Measurements from ENCODE around the gene BARX1.
"Not testable (repeated sequence)": the region's sequence is repeated elsewhere in the genome, so short reads cannot be mapped to it uniquely, and the experiment has no call there.

BARX1 gene

GRCh38 chr9:93965830-93966577 lies 10.8 kb upstream of the BARX1 start:
- FAIRE-seq: no peak

GRCh38 chr9:93964685-93965084 lies 9.5 kb upstream of the BARX1 start:
- no peak for FAIRE-seq

- no peak for FAIRE-seq
These were observed 8.8 kb upstream of the BARX1 start for GRCh38 chr9:93963969-93964368.

- FAIRE-seq: not testable (repeated sequence)
These were observed 8.3 kb upstream of the BARX1 start for GRCh38 chr9:93963489-93963888.

- peak; percentile 79 for FAIRE-seq
These were observed 7.6 kb upstream of the BARX1 start for GRCh38 chr9:93962561-93963440.

- FAIRE-seq: no peak
These were observed 6.9 kb upstream of the BARX1 start for GRCh38 chr9:93962017-93962416.

- no peak for FAIRE-seq
These were observed 6.1 kb upstream of the BARX1 start for GRCh38 chr9:93960971-93961841.

GRCh38 chr9:93960221-93960970 lies 5.2 kb upstream of the BARX1 start:
- FAIRE-seq: no peak

- FAIRE-seq: no peak
These were observed 4.6 kb upstream of the BARX1 start for GRCh38 chr9:93959739-93960154.

GRCh38 chr9:93958819-93959682 lies 3.9 kb upstream of the BARX1 start:
- FAIRE-seq: no peak

- no peak for FAIRE-seq
These were observed 3.1 kb upstream of the BARX1 start for GRCh38 chr9:93958121-93958818.

- no peak for FAIRE-seq
These were observed 1.0 kb upstream of the BARX1 start for GRCh38 chr9:93955981-93956784.

- FAIRE-seq: no peak
These were observed 607 bp downstream of the BARX1 start for GRCh38 chr9:93954434-93955061.

- FAIRE-seq: no peak
These were observed 1.4 kb downstream of the BARX1 start for GRCh38 chr9:93953496-93954433.

GRCh38 chr9:93952784-93953495 lies 2.2 kb downstream of the BARX1 start:
- FAIRE-seq: no peak

- no peak for FAIRE-seq
These were observed 2.9 kb downstream of the BARX1 start for GRCh38 chr9:93952119-93952783.

- no peak for FAIRE-seq
These were observed 3.5 kb downstream of the BARX1 start for GRCh38 chr9:93951655-93952118.

Data from TTC549 (cell line).